ENCODE measurements around the gene HINFP.
"Not testable (repeated sequence)": the region's sequence is repeated elsewhere in the genome, so short reads cannot be mapped to it uniquely, and the experiment has no call there.

Gene HINFP

DNA sequence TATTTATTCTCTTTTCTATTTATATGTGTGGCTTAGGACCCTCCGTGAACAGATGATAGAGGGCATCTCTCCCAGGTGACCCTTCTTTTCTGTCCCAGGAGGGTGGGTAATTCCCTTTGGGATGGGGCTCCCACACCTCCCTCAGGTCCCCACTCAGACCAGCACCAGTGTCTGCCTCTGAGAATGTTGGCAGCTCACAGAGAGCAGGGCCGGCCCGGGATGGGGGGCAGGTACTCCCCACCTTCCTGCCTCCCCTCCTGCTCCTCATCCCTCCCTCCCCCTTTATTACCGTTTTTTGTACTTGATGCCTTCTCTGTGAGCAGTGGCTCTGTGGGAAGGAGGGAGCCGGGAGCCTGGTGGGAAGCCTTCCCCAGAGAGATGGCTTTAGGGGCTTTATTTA is 4.8 kb upstream of the HINFP start:
- no peaks in the 10 kb centered on the region for H3K27me3 Mint-ChIP-seq
- no peak for DNase-seq
- H3K9me3 Mint-ChIP-seq, result no peaks in the 10 kb centered on the region
- H3K4me3 Mint-ChIP-seq, result no peak overlapping the region
- peaks cover 55% of the 10 kb centered on the region for H3K4me1 Mint-ChIP-seq
- H3K36me3 Mint-ChIP-seq, result peaks cover 52% of the 10 kb centered on the region
- peak overlapping the region; percentile 95 for H3K27ac Mint-ChIP-seq
- CTCF ChIA-PET, result interaction anchor here (2.0 kb wide), 1 partner anchor 80 kb away, joined by 5 read pairs; no protein-coding TSS in a partner anchor

DNA sequence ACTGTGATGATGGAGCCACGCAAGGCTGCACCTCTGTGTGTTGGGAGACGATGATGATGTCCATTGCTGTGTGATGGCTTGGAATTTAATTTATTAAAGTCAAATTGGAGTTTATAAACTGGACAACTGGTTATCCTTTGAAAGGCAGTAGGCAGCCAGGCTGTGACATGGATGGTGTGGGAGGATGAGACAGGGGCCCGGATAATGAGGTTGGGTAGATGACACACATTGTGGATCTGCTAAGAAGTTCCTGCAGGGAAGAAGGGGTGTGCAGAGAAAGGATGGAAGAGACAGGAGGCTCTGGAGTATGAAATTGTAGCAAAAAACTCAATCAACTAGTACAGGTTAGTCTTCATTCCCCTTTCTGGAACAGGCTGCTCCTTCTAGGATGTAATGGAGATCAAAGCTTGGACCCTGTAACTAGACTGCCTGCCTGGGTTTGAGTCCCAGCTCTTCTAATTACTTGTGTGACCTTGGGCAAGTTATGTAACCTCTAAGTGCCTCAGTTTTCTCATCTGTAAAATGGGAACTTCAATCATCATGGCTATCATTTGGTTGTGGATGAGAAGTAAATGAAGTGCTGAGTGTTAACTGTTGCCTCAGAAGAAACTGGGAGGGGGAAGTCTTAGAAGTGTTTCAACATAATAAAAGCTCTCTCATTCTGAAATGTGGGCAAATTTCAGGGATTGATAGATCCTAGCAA is 4.2 kb upstream of the HINFP start:
- Mint-ChIP-seq H3K27ac (peak overlapping the region; percentile 86), H3K27me3 (no peaks in the 10 kb centered on the region), H3K9me3 (no peaks in the 10 kb centered on the region), H3K36me3 (peaks cover 47% of the 10 kb centered on the region), H3K4me3 (no peak overlapping the region), H3K4me1 (peaks cover 56% of the 10 kb centered on the region)
- CTCF ChIA-PET, result interaction anchor here (0.8 to 2.0 kb wide), 2 partner anchors 12 to 79 kb away, joined by 4 to 5 read pairs; no protein-coding TSS in a partner anchor
- DNase-seq, result no peak

DNA sequence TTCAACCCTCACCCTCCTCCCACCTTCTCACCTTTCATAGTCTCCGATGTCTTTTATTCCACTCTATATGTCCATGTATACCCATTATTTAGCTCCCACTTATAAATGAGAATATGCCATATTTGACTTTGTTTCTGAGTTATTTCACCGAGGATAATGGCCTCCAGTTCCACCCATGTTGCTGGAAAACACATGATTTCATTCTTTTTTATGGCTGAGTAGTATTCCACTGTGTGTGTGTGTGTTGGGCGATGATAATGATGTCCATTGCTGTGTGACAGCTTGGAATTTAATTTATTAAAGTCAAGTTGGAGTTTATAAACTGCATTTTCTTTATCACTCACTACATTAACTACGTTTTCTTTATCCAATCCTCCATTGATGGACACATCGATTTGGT is 3.2 kb upstream of the HINFP start:
- H3K36me3 Mint-ChIP-seq, result peaks cover 41% of the 10 kb centered on the region
- no peaks in the 10 kb centered on the region for H3K9me3 Mint-ChIP-seq
- no peak overlapping the region for H3K4me3 Mint-ChIP-seq
- H3K27ac Mint-ChIP-seq, result no peak overlapping the region
- peaks cover 62% of the 10 kb centered on the region for H3K4me1 Mint-ChIP-seq
- CTCF ChIA-PET, result interaction anchor here (0.6 to 1.4 kb wide), 3 partner anchors 11 to 33 kb away, joined by 3 to 4 read pairs (median 3); partner anchors contain the start of genes C2CD2L and HMBS
- no peaks in the 10 kb centered on the region for H3K27me3 Mint-ChIP-seq
- no peak for DNase-seq

DNA sequence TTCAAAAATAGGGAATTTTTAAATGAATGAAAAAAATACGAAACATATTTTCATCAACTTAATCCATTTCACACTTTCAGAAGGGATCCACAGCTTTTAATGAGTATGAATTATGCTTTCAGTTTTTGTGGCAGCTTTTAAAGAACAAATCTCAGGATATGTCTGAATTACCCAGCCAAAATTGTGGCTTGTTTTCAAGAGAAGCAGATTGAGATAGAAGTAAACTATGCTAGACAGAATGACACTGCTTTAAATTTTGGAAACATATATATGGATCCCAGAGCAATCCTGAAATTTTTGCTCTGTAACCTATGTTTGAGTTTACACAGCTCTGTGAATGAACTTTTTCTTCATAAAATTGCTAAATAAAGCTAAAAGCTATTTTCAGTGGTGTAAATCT is 2.4 kb upstream of the HINFP start:
- no peak overlapping the region for H3K4me3 Mint-ChIP-seq
- CTCF ChIA-PET, result interaction anchor here (1.2 to 1.4 kb wide), 2 partner anchors 12 to 19 kb away, joined by 3 to 4 read pairs; partner anchors contain the start of gene C2CD2L
- no peak for DNase-seq
- no peaks in the 10 kb centered on the region for H3K9me3 Mint-ChIP-seq
- H3K27me3 Mint-ChIP-seq, result no peaks in the 10 kb centered on the region
- no peak overlapping the region for H3K27ac Mint-ChIP-seq
- H3K4me1 Mint-ChIP-seq, result peaks cover 59% of the 10 kb centered on the region
- H3K36me3 Mint-ChIP-seq, result peaks cover 42% of the 10 kb centered on the region

DNA sequence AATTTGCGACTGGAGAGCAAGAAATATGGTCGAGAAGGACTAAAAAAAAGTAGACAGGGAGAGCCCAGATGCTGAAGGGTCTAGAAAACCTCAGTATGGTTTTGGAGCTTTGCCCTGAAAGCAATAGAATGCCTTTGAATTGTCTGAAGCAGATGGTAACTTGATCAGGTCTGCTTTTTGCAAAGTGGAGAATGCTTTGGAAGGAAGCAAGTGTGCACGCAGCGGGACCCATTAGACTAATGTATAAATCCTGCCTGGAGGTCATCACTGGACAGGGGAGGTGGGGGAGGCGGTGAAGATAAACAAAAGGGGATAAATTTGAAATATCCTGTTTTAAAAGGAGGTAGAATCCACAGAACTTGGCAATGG is 757 bp upstream of the HINFP start:
- peaks cover 48% of the 10 kb centered on the region for H3K4me1 Mint-ChIP-seq
- H3K27me3 Mint-ChIP-seq, result no peaks in the 10 kb centered on the region
- peaks cover 38% of the 10 kb centered on the region for H3K36me3 Mint-ChIP-seq
- H3K4me3 Mint-ChIP-seq, result peak overlapping the region; percentile 87
- peak overlapping the region; percentile 64 for H3K27ac Mint-ChIP-seq
- DNase-seq, result no peak
- CTCF ChIA-PET, result interaction anchor here (0.6 to 1.6 kb wide), 4 partner anchors 12 to 54 kb away, joined by 3 to 6 read pairs (median 4); a partner anchor contains a TSS
- no peaks in the 10 kb centered on the region for H3K9me3 Mint-ChIP-seq

DNA sequence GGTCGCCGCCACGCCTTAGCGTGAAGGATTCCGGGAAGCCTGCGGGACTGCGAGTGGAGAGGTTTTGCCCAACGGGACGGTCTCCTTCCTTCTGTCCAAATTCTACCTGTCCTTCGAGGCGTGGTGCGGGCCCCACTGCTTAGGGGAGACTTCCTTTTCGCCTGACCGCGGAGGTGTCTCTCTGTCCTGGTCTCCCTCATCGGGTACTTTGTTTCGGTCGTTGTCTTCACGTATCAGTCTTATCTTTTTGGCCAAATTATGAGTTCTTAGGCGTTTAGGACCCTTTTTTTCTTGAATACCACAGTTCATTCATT is 388 bp downstream of the HINFP start:
- peaks cover 31% of the 10 kb centered on the region for H3K36me3 Mint-ChIP-seq
- H3K4me1 Mint-ChIP-seq, result peaks cover 42% of the 10 kb centered on the region
- no peaks in the 10 kb centered on the region for H3K9me3 Mint-ChIP-seq
- no peak for DNase-seq
- CTCF ChIA-PET, result interaction anchor here (0.7 to 1.4 kb wide), 6 partner anchors 12 to 160 kb away, joined by 3 to 4 read pairs (median 3); partner anchors contain the start of genes C2CD2L and VPS11
- peak overlapping the region; percentile 64 for H3K27ac Mint-ChIP-seq
- H3K27me3 Mint-ChIP-seq, result no peaks in the 10 kb centered on the region
- peak overlapping the region; percentile 87 for H3K4me3 Mint-ChIP-seq

DNA sequence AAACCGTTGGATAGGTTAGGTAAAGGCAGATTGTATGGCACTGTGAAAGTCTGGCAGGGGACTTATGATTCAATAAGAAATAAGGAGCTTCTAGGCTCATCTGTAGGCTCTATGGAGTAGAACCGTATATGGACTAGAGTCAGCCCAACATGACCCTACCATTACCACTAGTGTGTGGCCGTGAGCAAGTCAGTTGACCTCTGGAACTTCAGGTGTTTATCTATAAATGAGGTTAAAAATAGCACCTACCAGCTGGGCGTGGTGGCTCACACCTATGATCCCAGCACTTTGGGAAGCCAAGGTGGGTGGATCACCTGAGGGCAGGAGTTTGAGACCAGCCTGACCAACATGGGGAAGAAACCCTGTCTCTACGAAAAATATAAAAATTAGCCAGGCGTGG is 4.4 kb downstream of the HINFP start:
- H3K4me1 Mint-ChIP-seq, result peaks cover 33% of the 10 kb centered on the region
- CTCF ChIA-PET, result interaction anchor here (1.5 kb wide), 1 partner anchor 9 kb away, joined by 4 read pairs; no protein-coding TSS in a partner anchor
- H3K27me3 Mint-ChIP-seq, result no peaks in the 10 kb centered on the region

DNA sequence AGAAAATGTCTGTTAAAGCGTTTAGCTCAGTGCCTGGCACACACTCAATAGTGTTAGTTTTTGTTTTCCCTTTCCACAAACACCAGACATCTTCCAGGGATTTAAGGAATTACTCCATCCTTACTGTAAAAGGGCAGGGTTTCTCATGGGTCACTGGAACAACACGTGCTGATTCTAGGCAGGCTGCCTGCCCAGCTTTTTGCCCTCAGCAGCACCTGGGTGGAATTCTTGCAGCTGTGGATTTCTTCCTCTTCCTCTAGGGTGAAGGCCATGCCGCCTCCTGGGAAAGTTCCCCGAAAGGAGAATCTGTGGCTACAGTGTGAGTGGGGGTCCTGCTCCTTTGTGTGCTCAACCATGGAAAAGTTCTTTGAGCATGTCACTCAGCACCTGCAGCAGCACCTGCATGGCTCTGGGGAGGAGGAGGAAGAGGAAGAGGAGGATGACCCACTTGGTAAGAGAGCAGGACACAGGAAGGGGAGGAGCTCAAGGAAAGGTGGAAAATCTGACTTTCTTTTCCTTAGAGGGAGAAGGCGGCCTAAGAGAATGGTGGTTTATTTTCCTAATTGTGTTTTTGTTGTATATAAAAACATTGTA is 5.4 kb downstream of the HINFP start:
- peaks cover 30% of the 10 kb centered on the region for H3K4me1 Mint-ChIP-seq
- no peaks in the 10 kb centered on the region for H3K27me3 Mint-ChIP-seq
- no peak overlapping the region for H3K27ac Mint-ChIP-seq
- H3K36me3 Mint-ChIP-seq, result peaks cover 39% of the 10 kb centered on the region
- H3K4me3 Mint-ChIP-seq, result no peak overlapping the region
- CTCF ChIA-PET, result interaction anchor here (1.1 to 1.4 kb wide), 2 partner anchors 18 to 21 kb away, joined by 3 read pairs; no protein-coding TSS in a partner anchor
- no peak for DNase-seq
- no peaks in the 10 kb centered on the region for H3K9me3 Mint-ChIP-seq

More for the DNA sequence above, 4.4 kb downstream of the HINFP start:
- no peak overlapping the region for H3K27ac Mint-ChIP-seq
- H3K9me3 Mint-ChIP-seq, result no peaks in the 10 kb centered on the region
- peaks cover 32% of the 10 kb centered on the region for H3K36me3 Mint-ChIP-seq
- no peak overlapping the region for H3K4me3 Mint-ChIP-seq
- no peak for DNase-seq

DNA sequence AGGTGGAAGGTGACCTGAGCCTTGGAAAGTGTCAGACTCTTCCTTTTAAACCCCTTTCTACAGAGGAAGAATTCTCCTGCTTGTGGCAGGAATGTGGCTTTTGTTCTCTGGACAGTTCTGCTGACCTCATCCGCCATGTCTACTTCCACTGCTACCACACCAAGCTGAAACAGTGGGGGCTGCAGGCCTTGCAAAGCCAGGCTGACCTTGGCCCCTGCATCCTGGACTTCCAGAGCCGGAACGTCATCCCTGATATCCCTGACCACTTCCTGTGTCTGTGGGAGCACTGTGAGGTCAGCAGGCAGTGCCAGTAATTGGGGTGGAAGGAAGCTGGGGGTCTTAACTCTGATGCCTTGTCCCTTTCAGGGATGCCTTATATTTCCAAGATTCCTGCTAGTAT is 9.3 kb downstream of the HINFP start:
- H3K4me3 Mint-ChIP-seq, result no peak overlapping the region
- no peak for DNase-seq
- H3K27ac Mint-ChIP-seq, result no peak overlapping the region
- no peaks in the 10 kb centered on the region for H3K27me3 Mint-ChIP-seq
- peaks cover 42% of the 10 kb centered on the region for H3K36me3 Mint-ChIP-seq
- no peaks in the 10 kb centered on the region for H3K9me3 Mint-ChIP-seq
- CTCF ChIA-PET, result interaction anchor here (0.8 kb wide), 1 partner anchor 38 kb away, joined by 3 read pairs; no protein-coding TSS in a partner anchor
- H3K4me1 Mint-ChIP-seq, result peaks cover 12% of the 10 kb centered on the region

DNA sequence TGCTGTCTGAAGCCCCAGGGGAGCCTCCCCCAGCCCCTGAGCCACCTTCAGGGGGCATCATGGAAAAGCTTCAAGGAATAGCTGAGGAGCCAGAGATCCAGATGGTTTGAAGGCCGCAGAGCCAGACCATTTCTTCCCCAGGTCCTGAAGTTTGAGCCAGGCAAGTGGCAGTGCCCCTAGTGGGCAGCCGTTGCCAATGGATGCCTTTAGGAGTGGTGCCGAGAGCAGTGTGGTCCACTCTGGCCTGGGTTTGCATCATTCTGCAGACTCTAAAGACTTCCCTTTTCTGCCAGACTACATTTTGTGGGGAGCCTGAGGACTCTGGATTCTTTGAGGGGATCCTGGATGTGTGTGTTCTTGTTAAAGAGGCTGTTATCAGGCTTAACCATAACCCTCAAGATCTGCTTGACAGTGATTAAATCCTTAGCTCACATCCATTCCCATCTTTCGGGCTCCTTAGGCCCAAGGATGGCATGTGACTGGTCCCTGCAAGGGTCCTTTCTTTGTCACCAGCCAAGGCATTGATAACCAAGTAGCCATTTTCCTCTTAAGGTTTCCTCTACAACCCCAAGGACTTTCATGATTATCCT is 13.1 kb downstream of the HINFP start:
- Mint-ChIP-seq H3K27ac (no peak overlapping the region), H3K27me3 (peaks cover 23% of the 10 kb centered on the region), H3K4me3 (no peak overlapping the region), H3K36me3 (peaks cover 32% of the 10 kb centered on the region), H3K9me3 (no peaks in the 10 kb centered on the region), H3K4me1 (no peaks in the 10 kb centered on the region)
- CTCF ChIA-PET, result interaction anchor here (1.3 to 2.8 kb wide), 3 partner anchors 9 to 20 kb away, joined by 4 to 7 read pairs (median 4); no protein-coding TSS in a partner anchor
- DNase-seq, result no peak

DNA sequence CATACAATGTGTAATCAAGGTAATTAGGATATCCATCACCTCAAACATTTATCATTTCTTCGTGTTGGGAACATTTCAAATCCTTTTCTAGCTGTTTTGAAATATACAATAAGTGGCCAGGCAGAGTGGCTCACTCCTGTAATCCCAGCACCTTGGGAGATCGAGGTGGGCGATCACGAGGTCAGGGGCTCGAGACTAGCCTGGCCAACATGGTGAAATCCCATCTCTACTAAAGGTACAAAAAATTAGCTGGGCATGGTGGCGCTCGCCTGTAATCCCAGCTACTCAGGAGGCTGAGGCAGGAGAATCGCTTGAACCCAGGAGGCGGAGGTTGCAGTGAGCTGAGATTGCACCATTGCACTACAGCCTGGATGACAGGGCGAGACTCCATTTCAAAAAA is 17.9 kb downstream of the HINFP start:
- H3K27me3 Mint-ChIP-seq, result peaks cover 43% of the 10 kb centered on the region
- DNase-seq, H3K27ac Mint-ChIP-seq, H3K9me3 Mint-ChIP-seq, H3K36me3 Mint-ChIP-seq, H3K4me1 Mint-ChIP-seq, H3K4me3 Mint-ChIP-seq, CTCF ChIA-PET: not testable (repeated sequence)

DNA sequence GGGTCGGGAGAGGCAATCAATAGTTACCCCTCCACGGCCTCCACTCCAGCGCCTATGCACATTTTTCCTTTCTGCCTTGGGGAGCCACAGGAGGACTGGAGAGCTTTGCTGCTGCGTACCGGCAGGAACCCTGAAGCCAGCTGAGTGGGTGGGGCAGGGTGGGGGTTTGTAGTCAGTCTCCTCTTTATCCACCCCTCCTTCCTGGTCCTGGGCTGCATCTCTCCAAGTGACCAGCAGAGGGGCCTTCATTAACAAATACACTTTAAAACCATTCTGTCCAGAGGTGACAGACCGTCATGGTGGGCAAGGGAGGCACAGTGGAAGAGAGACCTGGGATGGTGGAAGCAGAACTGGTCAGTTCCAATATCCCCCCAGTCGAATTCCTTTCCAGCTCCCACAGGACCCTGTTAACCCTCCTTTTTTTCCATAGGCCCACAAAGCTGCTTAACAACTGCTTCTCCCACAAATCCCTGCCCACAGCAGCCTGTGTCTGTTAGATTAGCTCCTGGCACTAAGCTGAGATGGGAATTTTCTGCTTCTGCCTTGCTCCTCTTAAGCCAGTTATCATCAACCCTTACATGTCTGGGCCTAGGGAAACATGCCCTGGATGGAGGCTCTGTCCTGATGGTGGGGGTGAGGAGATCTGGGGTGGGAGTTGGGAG is 23.6 kb downstream of the HINFP start:
- H3K4me3 Mint-ChIP-seq, result no peak overlapping the region
- peak; percentile 51 for DNase-seq
- CTCF ChIA-PET, result interaction anchor here (0.6 to 1.9 kb wide), 10 partner anchors 8 to 183 kb away, joined by 3 to 7 read pairs (median 4); partner anchors contain the start of gene CBL
- peaks cover 66% of the 10 kb centered on the region for H3K27me3 Mint-ChIP-seq
- no peaks in the 10 kb centered on the region for H3K9me3 Mint-ChIP-seq
- no peak overlapping the region for H3K27ac Mint-ChIP-seq
- H3K36me3 Mint-ChIP-seq, result no peaks in the 10 kb centered on the region
- H3K4me1 Mint-ChIP-seq, result peaks cover 17% of the 10 kb centered on the region

DNA sequence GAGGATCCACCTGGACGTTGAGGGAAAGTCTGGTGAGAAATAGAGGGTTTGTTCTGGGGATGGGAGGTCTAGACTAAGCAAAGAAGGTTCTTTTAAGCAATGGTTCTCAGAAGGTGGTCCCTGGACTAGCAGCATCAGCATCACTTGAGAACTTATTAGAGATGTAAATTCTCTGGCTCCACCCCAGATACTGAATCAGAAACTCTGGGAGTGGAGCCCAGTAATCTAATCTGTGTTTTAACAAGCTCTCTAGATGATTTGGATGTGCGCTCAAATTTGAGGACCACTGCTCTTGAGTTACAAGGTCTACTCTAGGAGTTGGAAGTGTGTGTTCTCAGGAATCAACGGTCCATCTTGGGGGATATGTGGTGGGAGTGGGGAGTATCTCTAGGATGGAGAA is 24.2 kb downstream of the HINFP start:
- CTCF ChIA-PET, result interaction anchor here (1.0 to 1.9 kb wide), 8 partner anchors 11 to 183 kb away, joined by 3 to 7 read pairs (median 6); partner anchors contain the start of genes CBL and HINFP
- no peak for DNase-seq
- Mint-ChIP-seq H3K4me3 (no peak overlapping the region), H3K4me1 (peaks cover 17% of the 10 kb centered on the region), H3K27ac (no peak overlapping the region), H3K27me3 (peaks cover 72% of the 10 kb centered on the region), H3K9me3 (no peaks in the 10 kb centered on the region), H3K36me3 (no peaks in the 10 kb centered on the region)

All from activated naive CD4-positive, alpha-beta T cell treated with anti-CD3 and anti-CD28 coated beads, Interleukin-2, amount 10 ng/mL, durations not matched to agents 7 days and 5 days (primary cell).